Right cardiac atrium (tissue), 5 donors: ENCODE measurements around the gene KCMF1. TPM values are rescaled to one million over a fixed set of nuclear protein-coding genes. Genes with fewer than 3 reads are reported as not detected.

ENCODE experiments used
- ATAC-seq, 2 donors: fragments of 200-7000 bp; cut with Tn5 transposase; one replicate each; pipeline versions ENCODE4 v1.8.0 to v1.9.1; 2020; ENCODE audit warnings: moderate library complexity in 2 of 2, mild to moderate bottlenecking in 1 of 2
- DNase-seq, 3 donors: peaks; one replicate each; pipeline ENCODE4 v3.0.0-alpha.2; 2020
- H3K27ac ChIP-seq: one replicate; pipeline ENCODE4 v1.5.1; 2013; ENCODE audit warnings: mild to moderate bottlenecking, low read length, control low read depth, moderate library complexity
- H3K27me3 ChIP-seq: one replicate; pipeline ENCODE4 v1.6.1; 2013; ENCODE audit not compliant: control insufficient read depth, insufficient read depth
- H3K4me1 ChIP-seq: one replicate; pipeline ENCODE4 v1.6.1; 2013; ENCODE audit warnings: low read length; ENCODE audit not compliant: control insufficient read depth, insufficient read depth
- H3K4me3 ChIP-seq: one replicate; pipeline ENCODE4 v1.5.1; 2013; ENCODE audit warnings: low read length, control low read depth
- H3K9me3 ChIP-seq: one replicate; pipeline ENCODE4 v1.6.1; 2013; ENCODE audit warnings: low read length; ENCODE audit not compliant: control insufficient read depth
- WGBS: extraction: QIAGEN DNeasy Blood & Tissue Kit; methylation state at CpG from one replicate; pipeline ENCODE4 v1.1.7; 2013; 5-methylcytosine and 5-hydroxymethylcytosine counted together
- intact Hi-C, 4 donors: fragments of 100-400 bp; cut with DNase I; formaldehyde crosslinking; loops; one replicate each; pipeline versions ENCODE4 v1.11.0 to v1.14.0; 2022 to 2023
- polyA plus RNA-seq: library from polyadenylated mRNA; stranded (reverse); fragments of 200-250 nt; gene quantifications from one replicate; pipeline ENCODE4 v1.2.3, GENCODE V29; 2013
- total RNA-seq, 4 donors: library from RNA; stranded (reverse); fragmentation: NEBNext Ultra II Directional; extraction: Animal tissue kit (Norgen Biotek cat#: 25700); gene quantifications; one replicate each; pipeline ENCODE4 v1.2.1, GENCODE V29; 2021
- donor health status: healthy with polysubstance abuse.
- donor health status: DM: no; HTN: yes; CAD: no.
- donor health status: DM: no; HTN: no; CAD: no.
- donor health status: DM: no; HTN: yes; CAD: no; lungs with severe emphysema.
- donor health status: DM: yes; HTN: yes; CAD: no.

KCMF1 gene
- total and polyA plus RNA-seq, 5 donors = 28.2 to 97.1 (median 88.4) TPM

DNA sequence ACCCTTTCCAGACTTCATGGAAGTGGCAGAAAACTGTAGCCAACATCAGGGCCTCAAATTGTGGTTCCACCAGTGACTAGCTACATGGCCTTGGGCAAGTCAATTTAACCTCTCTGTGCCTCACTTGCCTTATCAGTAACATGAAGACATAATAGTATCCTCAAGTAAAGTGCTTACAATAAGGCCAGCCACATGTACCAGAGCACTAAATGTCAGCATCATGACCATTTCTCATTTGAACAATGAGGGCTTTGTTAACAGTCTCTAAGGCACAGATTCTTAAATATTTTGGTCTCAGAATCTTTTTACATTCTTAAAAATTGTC, 5.8 kb upstream of the KCMF1 start:
- intact Hi-C loops = no loop called here
- H3K9me3 ChIP-seq = no peaks in the 10 kb centered on the region
- peaks cover 2% of the 10 kb centered on the region for H3K4me1 ChIP-seq
- DNase-seq = no peak
- H3K4me3 ChIP-seq = no peak overlapping the region
- no peak overlapping the region for H3K27ac ChIP-seq
- H3K27me3 ChIP-seq = no peaks in the 10 kb centered on the region
- no peak for ATAC-seq

DNA sequence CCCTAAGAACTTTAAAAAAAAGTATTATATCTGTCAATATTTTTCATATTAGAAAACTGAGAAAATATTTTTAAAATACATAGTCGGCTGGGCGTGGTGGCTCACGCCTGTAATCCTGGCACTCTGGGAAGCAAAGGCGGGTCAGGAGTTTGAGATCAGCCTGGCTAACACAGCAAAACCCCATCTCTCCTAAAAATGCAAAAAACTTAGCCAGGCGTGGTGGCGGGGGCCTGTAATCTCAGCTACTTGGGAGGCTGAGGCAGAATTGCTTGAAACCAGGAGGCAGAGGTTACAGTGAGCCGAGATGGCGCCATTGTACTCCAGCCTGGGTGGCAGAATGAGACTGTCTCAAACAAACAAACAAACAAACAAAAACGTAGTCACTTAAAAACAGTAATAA, 5.1 kb upstream of the KCMF1 start:
- intact Hi-C loops = no loop called here
- Histone ChIP-seq H3K4me3 (no peak overlapping the region), H3K27me3 (no peaks in the 10 kb centered on the region), H3K27ac (no peak overlapping the region), H3K4me1 (peaks cover 2% of the 10 kb centered on the region), H3K9me3 (no peaks in the 10 kb centered on the region)
- DNase-seq = no peak
- no peak for ATAC-seq
- 95% methylated on average over 9 of the region's 9 CpGs for WGBS

DNA sequence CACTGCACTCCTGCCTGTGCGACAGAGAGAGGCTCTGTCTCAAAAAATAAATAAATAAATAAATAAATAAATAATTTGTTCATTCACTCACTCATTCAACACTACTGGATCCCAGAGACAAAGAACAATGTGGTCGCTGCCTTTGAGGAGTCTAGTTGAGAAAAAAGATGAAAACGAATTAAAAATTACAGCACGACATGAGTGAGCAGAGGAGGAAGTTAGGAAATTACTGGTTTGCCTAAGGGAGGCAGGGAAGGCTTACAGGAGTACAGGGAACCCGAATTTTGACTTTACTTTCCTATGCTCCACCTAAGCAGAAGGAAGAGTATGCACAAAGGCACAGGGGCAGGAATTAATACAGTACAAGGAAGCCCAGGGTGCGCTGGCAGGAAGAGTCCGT, 4.2 kb upstream of the KCMF1 start:
- 90% methylated on average over 7 of the region's 7 CpGs for WGBS
- ATAC-seq = no peak
- H3K27ac ChIP-seq = no peak overlapping the region
- peaks cover 2% of the 10 kb centered on the region for H3K4me1 ChIP-seq
- DNase-seq = no peak
- intact Hi-C loops = no loop called here
- no peaks in the 10 kb centered on the region for H3K9me3 ChIP-seq
- H3K27me3 ChIP-seq = no peaks in the 10 kb centered on the region
- H3K4me3 ChIP-seq = no peak overlapping the region

DNA sequence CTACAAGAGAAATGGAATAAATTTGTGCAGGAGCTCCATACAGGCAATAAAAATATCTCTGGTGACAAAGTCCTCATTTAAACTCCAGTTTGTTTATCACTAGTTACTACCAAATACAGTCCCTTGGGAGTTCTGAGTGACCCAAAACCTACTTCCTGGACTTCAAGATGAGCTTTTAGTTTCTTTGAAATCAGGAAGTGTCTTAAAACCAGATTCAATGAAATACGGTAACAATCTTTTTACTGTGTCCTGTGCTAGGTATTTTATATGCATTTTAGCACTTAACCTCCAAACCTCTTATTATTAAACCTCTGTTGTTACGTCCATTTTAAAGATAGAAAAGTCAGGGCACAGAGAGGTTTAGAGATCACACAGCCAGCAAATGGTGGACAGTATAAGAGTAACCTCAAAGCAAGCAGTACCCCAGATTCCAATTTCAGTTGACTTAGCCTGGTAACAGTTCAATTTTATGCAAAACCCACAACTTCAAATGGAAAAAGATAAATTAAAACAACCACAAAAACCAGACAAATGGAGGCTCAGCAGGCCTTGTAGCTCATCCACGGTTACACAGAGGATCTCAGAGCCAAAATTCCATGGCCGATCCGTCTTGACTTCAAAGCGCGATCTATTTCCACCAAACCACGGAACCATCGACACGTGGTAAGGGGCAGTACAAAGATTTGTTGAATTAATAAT, 1.3 kb upstream of the KCMF1 start:
- intact Hi-C loops = no loop called here
- Histone ChIP-seq H3K27ac (peak overlapping the region; percentile 94), H3K4me3 (peak overlapping the region; percentile 100), H3K4me1 (peaks cover 2% of the 10 kb centered on the region), H3K9me3 (no peaks in the 10 kb centered on the region), H3K27me3 (no peaks in the 10 kb centered on the region)
- ATAC-seq = no peak
- no peak for DNase-seq
- 4% methylated on average over 10 of the region's 10 CpGs for WGBS

DNA sequence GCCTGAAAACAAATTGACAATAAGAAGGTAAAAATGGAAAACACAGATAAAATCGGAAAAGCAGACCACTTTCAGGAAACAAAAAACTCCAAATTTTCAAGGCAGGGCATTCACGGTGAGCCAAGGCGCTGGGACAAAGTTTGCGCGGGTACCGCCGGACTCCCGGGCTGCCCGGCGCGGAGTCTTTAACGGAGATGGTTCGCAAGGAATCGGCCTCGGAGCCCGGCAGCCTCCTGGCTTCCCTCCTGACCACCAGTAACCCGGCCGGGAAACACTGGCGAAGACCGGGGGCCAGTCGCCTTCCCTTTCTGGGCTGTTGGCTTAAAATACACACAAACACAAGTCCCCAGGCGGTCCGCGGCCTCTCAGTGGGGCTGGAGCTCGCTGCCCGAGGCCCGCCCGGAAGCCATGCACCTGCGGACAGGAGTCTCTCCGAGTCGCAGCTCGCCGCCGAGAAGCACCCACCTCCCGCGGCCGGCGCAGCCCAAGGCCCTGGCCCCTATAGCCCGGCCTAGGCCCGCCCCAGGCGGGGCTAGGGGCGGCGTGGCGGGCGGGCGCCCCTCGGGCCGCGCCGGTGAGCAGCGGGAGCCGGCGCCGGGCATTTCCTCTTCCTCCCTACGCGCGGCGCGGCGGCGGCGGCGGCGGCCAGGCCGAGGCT, 622 bp upstream of the KCMF1 start:
- peak; percentile 79 to 82 for ATAC-seq
- WGBS = under 1% methylated on average over 65 of the region's 65 CpGs
- H3K9me3 ChIP-seq = no peaks in the 10 kb centered on the region
- peaks cover 4% of the 10 kb centered on the region for H3K4me1 ChIP-seq
- intact Hi-C loops = no loop called here
- peak overlapping the region; percentile 94 for H3K27ac ChIP-seq
- H3K4me3 ChIP-seq = peak overlapping the region; percentile 100
- peak; percentile 69 to 86 (median 82) for DNase-seq
- H3K27me3 ChIP-seq = no peaks in the 10 kb centered on the region

DNA sequence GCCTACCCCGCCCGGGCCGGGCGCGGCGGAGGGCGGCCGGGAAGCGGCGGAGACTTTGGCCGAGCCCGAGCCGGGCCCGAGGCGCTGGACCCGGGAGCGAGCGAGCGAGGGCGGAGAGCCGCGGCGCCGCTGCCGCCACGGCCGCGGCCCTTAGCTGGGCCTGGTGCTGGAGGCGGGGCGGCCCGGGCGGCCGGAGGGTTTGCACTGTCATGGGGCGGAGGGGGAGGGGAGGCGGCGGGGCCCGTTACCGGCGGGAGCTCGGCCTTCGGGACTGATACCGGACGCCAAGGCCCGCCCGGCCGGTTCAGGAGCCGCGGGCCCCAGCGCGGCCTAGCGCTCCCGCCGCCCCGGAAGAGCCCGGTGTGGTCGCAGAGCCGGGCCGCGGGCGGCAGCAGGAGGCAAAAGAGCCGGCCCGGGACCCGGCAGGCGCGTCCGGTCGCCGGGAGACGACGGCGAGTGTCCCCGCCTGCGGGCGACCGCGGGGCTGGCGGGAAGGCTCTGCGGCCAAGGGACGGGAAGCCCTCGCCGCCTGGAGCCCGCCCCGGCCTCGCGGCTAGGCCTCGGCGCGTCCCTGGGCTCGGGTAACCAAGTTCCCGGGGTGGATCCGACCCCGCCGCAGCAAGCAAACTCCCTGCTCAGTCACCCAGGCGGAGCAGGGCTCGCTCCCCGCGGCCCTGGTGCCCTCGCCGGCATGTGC, 697 bp downstream of the KCMF1 start:
- H3K27ac ChIP-seq = peak overlapping the region; percentile 99
- H3K27me3 ChIP-seq = no peaks in the 10 kb centered on the region
- peak; percentile 58 to 87 (median 85) for DNase-seq
- ATAC-seq = peak; percentile 47 to 54
- intact Hi-C loops = no loop called here
- H3K4me1 ChIP-seq = peaks cover 8% of the 10 kb centered on the region
- H3K9me3 ChIP-seq = no peaks in the 10 kb centered on the region
- under 1% methylated on average over 99 of the region's 99 CpGs for WGBS
- peak overlapping the region; percentile 100 for H3K4me3 ChIP-seq

DNA sequence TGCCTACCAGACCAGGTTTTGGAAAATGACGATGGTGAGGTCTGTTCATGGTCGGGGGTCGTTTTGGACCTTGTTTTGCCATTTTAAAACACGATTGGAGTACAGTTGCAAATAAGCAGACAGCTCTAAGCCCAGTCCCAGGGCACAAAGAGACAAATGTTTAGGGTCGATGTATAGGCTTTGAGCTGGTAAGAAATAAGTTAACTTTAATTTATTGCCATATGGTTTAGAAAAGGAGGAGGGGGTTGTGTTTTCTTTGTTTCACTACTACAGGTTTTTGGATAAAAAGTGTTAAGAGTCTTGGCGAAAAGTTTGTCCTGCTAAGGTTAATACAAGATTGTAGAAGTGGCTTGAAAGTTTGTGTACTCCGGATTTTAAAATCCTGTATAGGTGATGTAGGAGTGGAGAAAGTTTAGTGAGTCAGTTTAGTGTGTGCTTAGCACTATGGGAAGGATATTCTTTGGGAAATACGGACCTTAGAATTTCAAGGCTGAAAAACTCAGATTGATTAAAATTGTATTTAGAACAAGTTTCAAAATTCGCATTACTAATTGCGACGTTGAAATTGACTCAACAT, 1.3 kb downstream of the KCMF1 start:
- Histone ChIP-seq H3K9me3 (no peaks in the 10 kb centered on the region), H3K27me3 (no peaks in the 10 kb centered on the region), H3K27ac (peak overlapping the region; percentile 99), H3K4me3 (peak overlapping the region; percentile 100), H3K4me1 (peaks cover 8% of the 10 kb centered on the region)
- DNase-seq = no peak
- ATAC-seq = no peak
- 9% methylated on average over 11 of the region's 11 CpGs for WGBS
- intact Hi-C loops = no loop called here

DNA sequence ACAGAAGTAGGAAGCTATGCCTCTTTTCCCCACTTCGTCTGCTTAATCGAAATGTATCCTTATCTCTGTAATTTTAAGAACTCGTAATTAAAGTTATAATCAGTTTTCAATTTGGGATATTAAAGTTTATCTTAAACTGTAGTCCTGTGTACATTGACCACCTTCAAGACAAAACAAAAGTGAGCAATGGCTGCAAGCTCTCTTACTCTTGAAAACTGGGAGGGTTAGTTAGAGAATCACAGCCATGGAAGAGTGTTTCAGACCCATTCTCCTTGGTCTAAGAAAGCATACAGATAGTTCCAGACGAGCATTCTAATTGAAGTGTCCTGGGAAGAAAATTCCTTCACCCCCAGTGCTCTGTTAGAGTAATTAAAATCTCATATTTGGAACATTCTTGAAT, 2.0 kb downstream of the KCMF1 start:
- 10% methylated on average over 4 of the region's 4 CpGs for WGBS
- H3K9me3 ChIP-seq = no peaks in the 10 kb centered on the region
- intact Hi-C loops = no loop called here
- peaks cover 8% of the 10 kb centered on the region for H3K4me1 ChIP-seq
- no peak for ATAC-seq
- no peak for DNase-seq
- H3K27ac ChIP-seq = no peak overlapping the region
- peak overlapping the region; percentile 100 for H3K4me3 ChIP-seq
- no peaks in the 10 kb centered on the region for H3K27me3 ChIP-seq

DNA sequence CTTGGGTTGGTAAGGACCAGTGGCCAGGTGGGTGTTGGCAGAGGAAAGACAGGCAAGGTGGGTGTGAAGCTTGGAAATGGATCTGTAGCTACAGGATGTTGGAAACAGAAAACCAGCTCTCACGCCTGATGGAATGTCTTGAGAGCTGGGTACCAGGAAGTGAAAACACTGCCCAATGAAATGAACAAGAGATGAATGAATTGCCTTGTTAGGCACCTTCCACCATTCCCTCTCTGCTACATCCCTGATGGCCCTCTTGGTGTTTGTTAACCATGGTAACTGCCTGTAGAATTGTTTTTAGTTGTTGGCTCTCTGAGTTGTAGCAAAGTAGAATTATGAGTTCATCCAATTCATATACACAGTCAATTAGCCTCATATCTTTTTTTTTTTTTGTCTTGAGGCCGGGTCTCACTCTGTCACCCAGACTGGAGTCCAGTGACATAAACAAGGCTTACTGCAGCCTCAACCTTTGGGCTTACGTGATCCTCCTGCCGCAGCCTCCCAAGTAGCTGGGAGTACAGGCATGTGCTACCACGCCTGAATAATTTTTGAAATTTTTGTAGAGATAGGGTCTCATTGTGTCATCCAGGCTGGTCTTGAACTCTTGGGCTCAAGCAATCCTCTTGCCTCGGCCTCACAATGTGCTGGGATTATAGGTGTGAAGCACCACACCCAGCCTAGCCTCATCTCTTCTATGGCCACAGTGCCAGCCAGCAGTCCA, 9.5 kb downstream of the KCMF1 start:
- H3K4me3 ChIP-seq = no peak overlapping the region
- H3K9me3 ChIP-seq = no peaks in the 10 kb centered on the region
- no peak for ATAC-seq
- WGBS = 90% methylated on average over 6 of the region's 6 CpGs
- no peak overlapping the region for H3K27ac ChIP-seq
- H3K4me1 ChIP-seq = peaks cover 18% of the 10 kb centered on the region
- intact Hi-C loops = no loop called here
- DNase-seq = no peak
- no peaks in the 10 kb centered on the region for H3K27me3 ChIP-seq

DNA sequence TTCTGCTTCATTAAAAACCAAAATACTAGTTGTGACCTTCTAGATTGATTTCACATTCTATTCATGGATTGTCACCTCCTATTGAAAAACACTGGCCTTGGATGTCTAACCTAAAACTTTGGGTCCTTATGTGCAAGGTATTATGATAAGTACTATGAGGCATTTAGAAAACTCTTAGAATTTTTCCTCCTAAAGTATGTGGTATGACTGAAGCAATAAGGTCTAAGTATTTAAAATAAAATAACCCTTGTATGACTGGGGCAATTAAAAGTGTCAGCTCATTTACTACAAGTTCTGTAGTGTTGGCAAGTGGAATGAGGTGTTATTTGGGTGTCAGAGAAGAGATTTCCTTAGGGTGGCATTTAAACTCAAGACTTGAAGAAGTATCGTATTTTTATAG, 15.1 kb downstream of the KCMF1 start:
- H3K4me1 ChIP-seq = peaks cover 20% of the 10 kb centered on the region
- no peak overlapping the region for H3K27ac ChIP-seq
- H3K9me3 ChIP-seq = no peaks in the 10 kb centered on the region
- H3K4me3 ChIP-seq = no peak overlapping the region
- intact Hi-C loops = no loop called here
- DNase-seq = no peak
- 84% methylated on average over 1 of the region's 1 CpG for WGBS
- no peaks in the 10 kb centered on the region for H3K27me3 ChIP-seq
- no peak for ATAC-seq

DNA sequence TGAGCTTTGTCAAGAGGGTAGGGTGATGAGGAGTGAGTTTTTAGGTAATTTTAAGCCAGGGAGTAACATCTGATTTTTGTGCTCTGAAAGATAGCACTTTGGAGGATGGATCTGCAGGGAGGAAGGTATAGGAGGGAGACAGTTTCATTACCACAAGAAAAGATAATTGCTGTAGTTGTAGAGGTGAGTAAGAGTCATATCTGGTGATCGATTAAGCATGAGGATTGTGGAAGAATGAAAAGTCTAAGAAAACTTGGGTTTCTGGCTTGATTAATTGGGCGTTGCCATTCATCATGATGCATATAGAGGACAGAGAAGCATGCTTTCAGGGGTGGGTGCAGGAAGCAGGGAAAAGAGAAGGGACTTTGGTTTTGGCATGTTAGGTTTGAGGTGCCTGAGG, 18.5 kb downstream of the KCMF1 start:
- no peak for ATAC-seq
- no peaks in the 10 kb centered on the region for H3K9me3 ChIP-seq
- no peak overlapping the region for H3K27ac ChIP-seq
- no peak for DNase-seq
- no peak overlapping the region for H3K4me3 ChIP-seq
- H3K27me3 ChIP-seq = no peaks in the 10 kb centered on the region
- intact Hi-C loops = no loop called here
- H3K4me1 ChIP-seq = peaks cover 25% of the 10 kb centered on the region
- WGBS = 98% methylated on average over 2 of the region's 2 CpGs
